Amygdala (tissue), 56 donors: ENCODE data around the gene INKA1.

Experiments
- DNase-seq, 56 donors: peaks; one replicate each; lab custom pipeline; 2025; lab: John Stamatoyannopoulos, UW

Gene INKA1

GRCh38 chr3:49785565-49786356, 17.3 kb upstream of the INKA1 start:
- DNase-seq, result peak in 7 of 56 donors; percentile 46 to 73 (median 59)

DNA sequence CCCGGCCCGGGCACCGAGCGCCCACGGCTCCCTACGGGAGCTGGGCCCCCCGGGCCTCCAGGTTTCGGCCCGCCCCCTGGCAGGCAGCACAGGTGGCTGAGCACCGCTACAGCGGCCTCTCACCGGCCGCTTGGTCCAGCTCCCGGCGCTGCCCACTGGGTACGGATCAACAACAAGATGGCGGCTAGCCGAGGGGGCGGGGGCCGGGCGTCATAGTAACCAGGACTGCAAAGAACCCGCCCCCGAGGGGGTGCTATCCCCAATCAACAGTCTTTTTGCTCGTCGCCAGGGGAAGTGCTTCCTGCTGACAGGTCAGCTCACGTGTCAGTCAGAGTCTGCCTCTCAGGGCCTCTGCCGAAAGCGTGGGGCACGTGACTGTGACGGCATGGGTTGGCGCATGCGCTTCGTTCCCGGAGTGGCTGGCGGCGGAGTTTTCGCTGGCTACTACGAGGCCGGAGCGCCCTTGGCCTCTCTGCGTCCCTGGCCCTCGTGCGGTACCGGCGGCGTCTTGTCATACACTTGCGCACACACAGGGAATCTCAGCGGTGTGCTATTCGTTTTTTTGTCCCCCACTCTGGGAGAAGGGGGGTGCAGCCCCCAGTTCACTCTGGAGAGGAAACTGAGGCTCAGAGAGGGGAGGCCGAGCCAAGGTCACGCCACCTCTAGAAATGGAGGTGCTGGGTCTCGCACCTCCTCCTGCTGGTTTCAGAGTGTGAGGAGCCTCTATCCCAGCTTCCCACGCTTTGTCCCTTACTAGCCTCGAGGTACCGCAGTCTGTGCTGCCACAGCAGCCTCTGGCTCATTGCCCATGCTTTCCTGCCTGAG, 16.5 kb upstream of the INKA1 start, which contains the start of gene IP6K1:
Gene IP6K1, minus strand, starts transcription at position 186 of the 825 bp plus-strand sequence. CDS start 38,502 bp downstream, outside the sequence.
- peak; percentile 85 to 100 (median 99) for DNase-seq

GRCh38 chr3:49787182-49787464, 15.9 kb upstream of the INKA1 start:
- no peak for DNase-seq

GRCh38 chr3:49787536-49787935, 15.5 kb upstream of the INKA1 start:
- DNase-seq, result no peak

DNA sequence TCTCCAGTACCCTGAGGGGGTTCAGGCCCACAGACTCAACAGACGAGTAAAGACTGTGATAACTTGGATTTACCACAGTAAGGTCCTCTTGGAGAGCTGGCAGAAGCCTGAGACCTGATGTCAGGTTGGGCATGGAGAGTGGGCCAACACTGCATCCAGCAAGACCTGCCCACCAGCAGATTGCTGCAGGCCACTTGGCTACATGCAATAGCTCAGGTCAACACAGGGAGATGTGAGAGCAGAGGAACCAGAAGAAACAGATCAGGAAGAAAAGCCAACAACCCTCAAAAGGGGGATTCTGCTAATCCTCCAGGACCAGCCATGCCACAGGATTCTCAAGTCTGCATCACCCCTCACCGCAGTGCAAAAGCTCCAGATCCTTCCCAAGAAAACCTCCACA, 15.0 kb upstream of the INKA1 start:
- no peak for DNase-seq

DNA sequence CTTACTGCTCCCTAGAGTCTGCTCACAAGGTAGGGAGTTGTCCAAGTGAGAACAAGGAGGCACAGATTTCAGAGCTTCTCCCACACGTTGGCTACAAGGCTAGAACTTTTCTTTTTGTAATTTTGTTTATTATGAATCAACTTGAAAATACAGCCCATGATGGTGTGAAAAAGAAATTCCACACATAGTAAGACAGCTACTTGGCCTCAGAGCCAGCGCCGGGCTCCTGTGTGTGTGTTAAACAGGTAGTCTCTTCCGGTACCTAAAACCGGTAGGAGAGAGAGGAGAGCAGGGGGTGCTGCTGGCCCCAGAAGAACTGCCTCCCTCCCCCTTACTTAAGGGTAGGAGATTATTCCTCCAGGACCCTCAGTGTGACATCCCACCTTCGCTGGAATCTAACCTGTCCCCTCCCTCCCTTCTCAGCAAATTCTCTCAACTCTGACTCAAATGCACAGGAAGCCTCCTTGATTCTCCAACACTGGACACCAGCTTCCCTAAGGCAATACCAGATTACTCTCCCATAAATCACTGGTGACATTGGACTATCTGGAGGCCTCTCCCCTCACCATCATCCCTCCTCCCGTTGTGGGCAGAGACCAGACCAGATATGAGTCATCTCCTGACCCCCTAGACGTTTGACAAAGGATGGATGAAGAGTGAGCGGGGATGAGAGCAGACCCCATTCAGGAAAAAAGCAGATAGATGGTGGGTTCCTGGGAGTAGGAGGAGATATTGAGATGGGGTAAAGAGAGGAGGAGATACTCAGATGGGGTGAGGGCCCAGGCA, 12.2 kb upstream of the INKA1 start:
- no peak for DNase-seq

GRCh38 chr3:49791571-49791970, 11.5 kb upstream of the INKA1 start:
- DNase-seq, result no peak

DNA sequence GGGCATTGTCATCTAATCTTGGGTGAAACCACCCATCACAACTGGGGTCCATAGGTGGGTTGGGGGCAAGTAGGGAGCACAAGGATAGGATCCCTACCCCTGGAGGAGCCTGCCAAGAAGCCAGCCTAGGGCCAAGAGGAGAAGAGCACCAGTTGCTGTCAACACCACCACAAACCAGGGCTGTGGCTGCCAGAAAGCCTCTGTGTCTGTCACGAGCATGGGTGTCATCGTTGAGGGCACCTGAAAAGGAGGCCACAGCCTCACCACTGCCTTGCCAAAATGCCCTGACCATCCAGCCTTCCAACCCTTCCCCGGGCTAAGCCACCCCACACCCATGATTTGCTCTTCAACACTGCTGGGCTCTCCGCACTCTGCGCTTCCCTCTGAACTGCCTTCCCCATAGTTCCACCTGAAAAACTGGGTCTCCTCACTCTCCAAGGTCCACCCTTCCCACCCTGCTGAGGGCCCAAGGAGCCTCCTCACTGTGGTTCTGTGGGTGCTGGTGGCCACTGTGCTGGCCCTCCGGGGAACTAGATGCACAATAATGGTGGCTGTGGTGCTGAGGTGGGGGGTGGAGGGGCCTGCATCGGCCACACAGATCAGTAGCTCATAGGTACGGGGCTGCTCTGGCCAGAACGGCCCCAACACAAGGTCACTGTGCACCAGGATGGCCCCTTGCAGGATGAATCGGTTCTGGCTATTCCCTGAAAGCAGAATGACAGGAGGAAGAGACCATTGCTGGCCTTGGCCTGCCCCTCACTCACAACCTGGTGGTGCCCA, 10.5 kb upstream of the INKA1 start:
- DNase-seq, result no peak

- no peak for DNase-seq
Observed at GRCh38 chr3:49793486-49794085, 9.5 kb upstream of the INKA1 start.

GRCh38 chr3:49794431-49794830, 8.6 kb upstream of the INKA1 start:
- no peak for DNase-seq

DNA sequence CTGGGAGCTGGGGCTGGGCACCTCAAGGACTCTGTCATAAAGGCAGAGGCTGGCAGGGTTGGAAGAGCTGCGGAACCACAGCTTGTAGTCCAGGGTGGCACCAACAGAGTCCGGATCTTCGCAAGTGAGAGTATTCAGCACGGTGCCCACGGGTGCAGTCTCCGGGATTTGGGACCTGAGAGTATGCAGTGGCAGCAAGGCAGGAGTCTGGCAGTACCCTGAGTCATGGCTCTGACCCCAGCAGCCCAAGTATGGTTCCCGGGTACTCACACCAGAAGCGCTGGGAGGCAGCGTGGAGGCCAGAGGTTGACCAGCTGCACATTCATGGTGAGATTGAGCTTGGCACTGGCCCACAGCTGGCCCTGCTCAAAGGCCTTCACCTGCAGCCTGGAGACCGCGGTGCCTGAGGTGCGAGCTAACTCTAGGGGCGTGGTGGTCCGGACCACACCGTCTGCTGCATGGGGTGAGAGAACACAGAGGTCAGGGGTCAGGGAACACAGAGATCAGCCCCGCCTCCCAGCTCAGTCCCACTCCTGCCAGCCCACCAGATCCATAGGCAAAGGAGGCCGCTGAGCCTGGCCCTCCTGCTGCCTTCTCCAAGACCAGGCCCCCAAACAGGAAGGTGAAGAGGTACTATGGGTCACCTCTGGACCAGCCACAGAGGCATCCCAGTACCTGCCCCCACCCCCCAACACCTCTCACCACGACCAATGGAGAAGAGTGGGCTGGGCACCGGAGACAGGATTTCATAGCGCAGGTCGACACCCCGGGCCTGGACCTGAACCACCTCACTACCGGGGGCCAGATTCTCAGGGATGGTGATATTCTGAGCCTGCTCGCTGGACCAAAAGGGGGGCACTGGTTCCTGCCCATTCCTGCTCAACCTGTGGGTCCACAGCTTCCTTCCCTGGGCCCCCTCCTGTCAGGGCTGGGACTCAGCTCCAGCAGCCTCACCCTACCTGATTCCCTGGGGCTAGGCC, 7.8 kb upstream of the INKA1 start:
- no peak for DNase-seq

- no peak for DNase-seq
Observed at GRCh38 chr3:49799105-49799504, 4.0 kb upstream of the INKA1 start.

DNA sequence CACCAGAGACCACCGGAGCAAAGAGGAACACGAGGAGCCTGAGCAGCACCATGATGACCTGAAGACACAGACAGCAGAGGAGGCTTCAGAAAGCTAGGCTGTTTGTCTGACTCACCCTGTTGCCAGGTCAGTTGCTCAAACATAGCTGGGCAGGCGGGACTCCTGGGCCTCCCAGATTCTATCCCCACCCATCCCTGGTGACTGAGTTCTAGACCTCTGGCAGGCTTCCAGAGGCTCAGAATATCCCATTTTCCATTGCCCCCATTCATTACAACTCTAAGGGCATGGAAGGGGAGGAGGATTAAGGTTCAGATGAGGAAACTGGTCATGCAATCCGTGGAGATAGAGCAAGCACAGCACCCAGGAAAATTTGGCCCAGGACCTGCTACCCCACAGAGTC, 3.3 kb upstream of the INKA1 start, which contains the start of gene CDHR4:
Gene CDHR4, minus strand, starts transcription at position 113 of the 400 bp plus-strand sequence. Its CDS starts 61 bp downstream, at position 52.
- DNase-seq, result no peak

DNA sequence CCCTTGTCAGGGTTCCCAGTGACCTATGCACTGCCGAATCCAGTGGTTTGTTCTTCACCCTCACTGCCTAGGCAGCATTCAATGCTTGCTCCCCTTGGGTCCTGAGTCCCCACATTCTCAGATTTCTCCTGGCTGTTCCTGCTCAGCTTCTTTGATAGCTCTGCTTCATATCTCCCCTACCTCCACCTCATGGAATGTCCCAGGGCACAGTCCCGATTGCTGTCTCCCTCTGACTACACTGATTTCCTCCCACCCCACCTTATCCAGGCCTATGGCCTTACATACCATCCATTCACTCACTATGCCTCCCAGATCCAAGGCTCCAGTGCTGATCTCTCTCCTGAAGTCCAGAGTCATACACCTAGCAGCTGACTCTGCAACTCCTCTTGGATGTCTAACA, 1.9 kb upstream of the INKA1 start:
- DNase-seq, result no peak

DNA sequence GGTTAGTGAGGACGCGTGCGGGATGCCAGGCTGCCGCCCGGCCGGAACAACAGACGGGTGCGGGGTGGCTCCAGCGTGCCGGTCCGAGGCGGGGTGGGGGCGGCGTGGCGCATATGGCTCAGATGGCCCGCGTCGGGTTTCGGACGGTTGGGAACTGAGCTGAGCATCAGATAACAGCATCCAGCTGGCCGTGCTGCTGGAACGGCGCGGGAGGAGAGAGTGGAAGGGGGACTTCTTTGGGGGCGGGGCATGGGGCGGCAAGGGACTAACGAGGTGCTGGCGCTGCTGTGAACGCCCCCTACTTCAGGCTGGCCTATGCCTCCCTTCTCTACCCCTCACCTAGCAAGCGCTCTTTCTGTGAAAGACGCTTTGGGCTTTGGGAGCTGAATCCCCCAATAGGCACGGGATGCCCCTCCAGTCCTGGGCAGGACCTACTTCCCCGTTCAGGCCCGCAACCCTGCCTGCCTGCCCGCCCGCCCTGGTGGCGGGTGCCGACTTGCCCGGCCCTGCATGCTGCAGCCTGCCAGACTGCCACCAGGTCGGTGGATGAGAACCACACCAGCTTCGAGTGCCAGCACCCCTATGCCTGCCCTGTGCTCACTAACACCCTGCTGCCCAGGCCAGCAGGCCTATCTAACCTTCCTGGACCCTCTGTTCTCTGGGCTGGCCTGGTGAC, 542 bp downstream of the INKA1 start:
- DNase-seq, result peak in 6 of 56 donors; percentile 54 to 73 (median 64)

DNA sequence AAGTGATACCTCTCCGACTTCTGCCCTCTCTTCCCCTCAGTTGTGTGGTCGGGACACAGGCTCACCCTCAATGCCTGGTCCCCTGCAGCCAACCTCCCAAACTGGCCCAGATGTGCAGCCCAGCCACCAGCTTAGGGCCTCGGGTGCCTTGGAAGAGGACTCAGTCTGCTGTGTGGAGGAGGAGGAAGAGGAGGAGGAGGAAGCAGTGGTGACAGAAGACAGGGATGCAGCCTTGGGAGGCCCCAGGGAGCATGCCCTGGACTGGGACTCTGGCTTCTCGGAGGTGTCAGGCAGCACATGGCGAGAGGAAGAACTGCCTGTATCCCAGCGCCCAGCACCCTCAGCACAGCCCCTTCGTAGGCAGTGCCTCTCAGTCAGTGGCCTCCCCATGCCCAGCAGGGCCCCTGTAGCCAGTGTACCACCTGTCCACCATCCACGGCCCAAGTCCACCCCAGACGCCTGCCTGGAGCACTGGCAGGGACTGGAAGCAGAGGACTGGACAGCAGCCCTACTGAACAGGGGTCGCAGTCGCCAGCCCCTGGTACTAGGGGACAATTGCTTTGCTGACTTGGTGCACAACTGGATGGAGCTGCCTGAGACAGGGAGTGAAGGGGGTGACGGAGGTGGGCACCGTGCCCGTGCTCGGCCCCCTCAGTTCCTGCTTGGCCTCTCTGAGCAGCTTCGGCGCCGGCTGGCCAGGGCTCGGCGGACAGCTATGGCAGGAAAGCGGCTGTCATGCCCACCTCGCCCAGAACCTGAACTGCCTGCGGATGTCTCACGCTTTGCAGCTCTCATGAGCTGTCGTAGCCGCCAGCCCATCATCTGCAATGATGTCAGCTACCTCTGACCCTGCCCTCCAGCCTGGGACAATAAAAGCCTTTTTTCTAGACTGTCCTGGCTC, 1.3 kb downstream of the INKA1 start:
- no peak for DNase-seq

- DNase-seq, result peak in 28 of 56 donors; percentile 10 to 68 (median 31)
Observed at GRCh38 chr3:49805367-49805782, 2.3 kb downstream of the INKA1 start.
